ENCODE measurements around the gene HNF1B. TPM values are rescaled to one million over a fixed set of nuclear protein-coding genes. Genes with fewer than 3 reads are reported as not detected.

The HNF1B gene
- total RNA-seq, 4 donors from 2014 or later: not detected

GRCh38 chr17:37662353-37662752 is 82.5 kb downstream of the HNF1B start:
- Histone ChIP-seq H3K27ac (no peak overlapping the region), H3K36me3 (no peaks in the 10 kb centered on the region), H3K9me3 (no peaks in the 10 kb centered on the region), H3K27me3 (no peaks in the 10 kb centered on the region), H3K4me1 (no peaks in the 10 kb centered on the region), H3K4me3 (no peak overlapping the region)
- intact Hi-C loops (cut with DNase I; ENCODE audit: low total_unique reads): no loop called here
- in situ Hi-C loops (cut with MboI; ENCODE audit: low sequenced_read_pairs in 4 of 4): no loop called here
- DNase-seq: no peak
- no peak for ATAC-seq
- TF ChIP-seq POLR2A (IDR thresholded peaks at IDR 0.05) (no peak), CTCF (IDR thresholded peaks at IDR 0.05 in 4 of 5, conservative IDR thresholded peaks at IDR 0.05 in 1 of 5) (no peak)

GRCh38 chr17:37661400-37662014 is 83.4 kb downstream of the HNF1B start:
- Histone ChIP-seq H3K36me3 (no peaks in the 10 kb centered on the region), H3K27ac (no peak overlapping the region), H3K4me1 (no peaks in the 10 kb centered on the region), H3K27me3 (no peaks in the 10 kb centered on the region), H3K4me3 (no peak overlapping the region), H3K9me3 (no peaks in the 10 kb centered on the region)
- in situ Hi-C loops (cut with MboI; ENCODE audit: low sequenced_read_pairs in 4 of 4): no loop called here
- no peak for DNase-seq
- intact Hi-C loops (cut with DNase I; ENCODE audit: low total_unique reads): no loop called here
- no peak for ATAC-seq
- no peak for TF ChIP-seq CTCF (IDR thresholded peaks at IDR 0.05 in 4 of 5, conservative IDR thresholded peaks at IDR 0.05 in 1 of 5)
- TF ChIP-seq POLR2A (IDR thresholded peaks at IDR 0.05): no peak

- TF ChIP-seq CTCF (IDR thresholded peaks at IDR 0.05 in 4 of 5, conservative IDR thresholded peaks at IDR 0.05 in 1 of 5): no peak
- no peak for TF ChIP-seq POLR2A (IDR thresholded peaks at IDR 0.05)
- no peaks in the 10 kb centered on the region for H3K9me3 ChIP-seq
- ATAC-seq (no peak), DNase-seq (no peak)
- in situ Hi-C loops (cut with MboI; ENCODE audit: low sequenced_read_pairs in 4 of 4): no loop called here
- H3K27me3 ChIP-seq: no peaks in the 10 kb centered on the region
- H3K4me1 ChIP-seq: no peaks in the 10 kb centered on the region
- no peaks in the 10 kb centered on the region for H3K36me3 ChIP-seq
- intact Hi-C loops (cut with DNase I; ENCODE audit: low total_unique reads): no loop called here
- H3K4me3 ChIP-seq: no peak overlapping the region
- no peak overlapping the region for H3K27ac ChIP-seq
Measured at GRCh38 chr17:37659925-37660324, 84.9 kb downstream of the HNF1B start.

GRCh38 chr17:37657202-37657601 is 87.7 kb downstream of the HNF1B start:
- no peaks in the 10 kb centered on the region for H3K9me3 ChIP-seq
- no peaks in the 10 kb centered on the region for H3K4me1 ChIP-seq
- H3K36me3 ChIP-seq: no peaks in the 10 kb centered on the region
- no peak overlapping the region for H3K27ac ChIP-seq
- DNase-seq: no peak
- no peak overlapping the region for H3K4me3 ChIP-seq
- in situ Hi-C loops (cut with MboI; ENCODE audit: low sequenced_read_pairs in 4 of 4) (no loop called here), intact Hi-C loops (cut with DNase I; ENCODE audit: low total_unique reads) (no loop called here)
- no peak for TF ChIP-seq POLR2A (IDR thresholded peaks at IDR 0.05)
- TF ChIP-seq CTCF (IDR thresholded peaks at IDR 0.05 in 4 of 5, conservative IDR thresholded peaks at IDR 0.05 in 1 of 5): no peak
- H3K27me3 ChIP-seq: no peaks in the 10 kb centered on the region
- no peak for ATAC-seq

- H3K27me3 ChIP-seq: peaks cover 4 to 14% (median 8%) of the 10 kb centered on the region in 3 donors
- H3K4me3 ChIP-seq: no peak overlapping the region
- H3K9me3 ChIP-seq: no peaks in the 10 kb centered on the region
- H3K27ac ChIP-seq: no peak overlapping the region
- H3K36me3 ChIP-seq: no peaks in the 10 kb centered on the region
- ATAC-seq (no peak), DNase-seq (no peak)
- TF ChIP-seq CTCF (IDR thresholded peaks at IDR 0.05 in 4 of 5, conservative IDR thresholded peaks at IDR 0.05 in 1 of 5): no peak
- no peak for TF ChIP-seq POLR2A (IDR thresholded peaks at IDR 0.05)
- H3K4me1 ChIP-seq: no peaks in the 10 kb centered on the region
- intact Hi-C loops (cut with DNase I; ENCODE audit: low total_unique reads) (no loop called here), in situ Hi-C loops (cut with MboI; ENCODE audit: low sequenced_read_pairs in 4 of 4) (no loop called here)
Measured at GRCh38 chr17:37651849-37652248, 93.0 kb downstream of the HNF1B start.

Data from gastrocnemius medialis (tissue), 4 donors.